HG03135 (cell line): ENCODE results near the gene NELFB.
"Not testable (repeated sequence)": the region's sequence is repeated elsewhere in the genome, so short reads cannot be mapped to it uniquely, and the experiment has no call there.

Experiments
- ATAC-seq: cut with Tn5 transposase; IDR thresholded peaks from one replicate; pipeline ENCODE4 v1.9.1; 2021; ENCODE audit warnings: mild to moderate bottlenecking, moderate library complexity; ENCODE audit not compliant: unreplicated experiment

The NELFB gene

DNA sequence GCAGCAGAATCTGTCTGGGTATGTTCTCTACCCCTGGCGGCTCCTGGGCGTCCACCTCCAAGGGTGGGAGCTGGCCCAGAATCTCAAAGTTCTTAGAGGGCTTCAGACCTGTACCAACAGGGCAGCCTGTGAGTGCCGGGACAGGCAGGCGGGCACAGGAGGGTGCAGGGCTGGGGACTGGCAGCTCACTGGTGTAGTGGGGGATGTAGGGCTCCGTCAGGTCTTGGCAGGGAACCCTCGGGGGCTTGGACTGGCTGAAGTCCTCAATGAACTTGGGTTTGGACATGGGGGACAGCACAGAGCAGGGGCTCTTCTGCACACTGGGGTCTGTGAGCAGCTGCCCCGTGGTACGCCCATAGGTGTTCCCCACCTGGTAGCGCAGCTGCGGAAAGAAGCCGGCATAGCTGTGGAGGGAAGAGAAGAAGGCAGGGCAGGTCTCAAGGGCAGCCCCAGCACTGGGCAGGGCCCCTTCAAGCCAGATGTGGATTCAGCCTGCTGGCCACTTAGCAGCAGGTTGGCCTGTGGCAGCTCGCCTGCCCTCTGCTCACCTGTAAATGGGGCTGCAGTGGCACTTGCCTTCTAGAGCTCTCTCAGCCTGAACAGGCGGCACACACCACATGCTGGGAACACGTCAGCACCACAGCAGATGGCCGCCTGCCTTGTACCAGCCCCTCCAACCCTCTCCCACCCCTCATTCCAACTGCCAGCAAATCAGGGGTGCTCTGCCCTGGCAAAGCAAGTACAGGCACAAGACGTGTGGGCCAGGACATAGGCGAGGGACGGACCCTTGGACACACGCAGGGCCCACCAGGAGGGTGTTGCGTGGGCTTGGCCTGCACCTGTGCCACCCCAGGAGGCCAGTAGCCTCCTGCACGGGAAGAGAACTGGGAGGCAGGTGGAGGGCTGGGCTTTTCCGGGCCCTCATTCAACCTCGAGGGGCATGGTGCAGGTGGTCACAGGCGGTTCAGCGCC is 9.4 kb upstream of the NELFB start:
- ATAC-seq, result no peak

DNA sequence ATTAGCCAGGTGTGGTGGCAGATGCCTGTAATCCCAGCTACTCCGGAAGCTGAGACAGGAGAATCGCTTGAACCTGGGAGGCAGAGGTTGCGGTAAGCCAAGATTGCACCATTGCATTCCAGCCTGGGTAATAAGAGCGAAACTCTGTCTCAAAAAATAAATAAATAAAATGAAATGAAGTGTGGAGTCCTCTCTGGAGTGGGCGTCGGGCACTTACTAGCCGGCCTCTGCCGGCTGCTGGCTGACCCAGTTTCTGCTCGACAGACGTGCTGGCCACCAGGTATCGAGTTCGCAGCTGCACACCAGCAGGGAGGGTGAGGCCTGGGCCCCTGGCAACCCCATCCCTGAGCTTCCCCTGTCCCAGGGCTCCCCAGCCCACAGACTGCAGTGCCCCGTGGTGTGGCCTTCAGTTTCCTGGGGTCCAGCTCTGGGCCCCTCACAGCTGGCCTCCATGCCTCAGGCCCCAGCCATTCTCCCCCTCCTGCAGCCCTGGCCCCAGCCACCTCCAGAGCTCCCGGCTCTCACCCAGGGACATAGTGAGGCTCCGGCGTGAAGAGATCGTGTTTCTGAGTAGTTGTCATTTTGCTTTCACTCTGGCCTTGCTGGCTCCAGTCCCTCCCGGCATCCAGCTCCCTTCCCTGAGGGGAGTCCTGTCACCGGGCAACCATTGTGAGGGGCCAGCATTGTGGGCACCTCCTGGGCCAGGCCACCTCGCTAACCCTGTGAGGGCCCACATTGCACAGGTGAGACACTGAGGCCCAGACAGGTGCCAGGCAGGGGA is 7.8 kb upstream of the NELFB start:
- no peak for ATAC-seq

DNA sequence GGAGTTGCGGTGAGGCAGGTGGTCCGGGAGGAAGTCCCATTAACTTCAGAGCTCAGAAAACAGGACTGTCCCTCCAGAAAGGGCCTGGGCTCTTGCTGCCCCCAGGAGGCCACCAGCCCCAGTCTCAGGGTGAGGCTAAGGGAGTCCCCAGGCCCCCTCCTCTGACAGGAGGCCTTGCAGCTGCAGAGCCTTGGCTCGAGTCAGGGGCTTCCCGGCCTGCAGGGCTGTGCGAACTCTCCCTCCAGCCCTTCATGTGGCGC is 7.3 kb upstream of the NELFB start:
- ATAC-seq, result no peak

DNA sequence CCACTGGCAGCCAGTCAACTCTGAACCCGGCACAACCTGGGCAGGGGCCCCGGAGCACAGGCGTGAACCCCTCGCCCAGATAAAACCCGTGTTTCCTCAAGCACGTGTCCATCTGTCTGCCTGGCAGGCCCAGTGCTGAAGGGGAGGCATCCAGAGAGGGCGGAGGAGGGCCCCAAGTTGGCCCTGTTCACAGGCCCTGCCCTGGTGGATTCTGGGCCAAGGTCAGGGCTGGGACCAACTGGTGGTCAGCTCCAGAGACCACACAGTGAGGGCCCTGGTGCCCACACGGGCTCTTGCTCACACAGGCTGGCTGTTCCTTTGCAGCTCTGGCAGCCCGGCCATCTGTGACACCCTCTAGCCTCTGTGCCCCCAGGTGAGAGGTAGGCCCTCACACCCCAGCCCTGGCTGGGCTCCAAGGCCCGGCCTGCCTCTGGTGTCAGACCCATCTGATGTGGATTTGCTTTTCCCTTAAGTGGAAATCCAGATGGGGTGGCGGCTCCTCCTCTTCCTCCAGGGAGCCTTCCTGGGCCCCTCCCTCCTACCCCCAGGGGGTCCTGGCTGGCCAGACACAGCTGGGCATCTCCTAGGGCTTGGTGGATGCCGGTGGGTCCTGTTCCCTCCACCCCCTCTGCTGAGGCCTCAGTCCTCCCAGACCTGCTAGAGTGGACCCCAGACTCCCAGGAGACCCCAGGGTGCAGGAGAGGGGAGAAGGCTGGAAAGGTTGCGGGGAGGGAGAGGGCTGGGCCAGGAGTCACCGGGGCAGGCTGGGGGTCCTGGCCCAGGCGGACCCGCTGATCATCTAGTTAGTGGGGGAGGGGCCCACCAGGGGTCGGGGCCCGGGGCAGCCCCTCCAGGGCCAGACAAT is 4.6 kb upstream of the NELFB start:
- no peak for ATAC-seq

DNA sequence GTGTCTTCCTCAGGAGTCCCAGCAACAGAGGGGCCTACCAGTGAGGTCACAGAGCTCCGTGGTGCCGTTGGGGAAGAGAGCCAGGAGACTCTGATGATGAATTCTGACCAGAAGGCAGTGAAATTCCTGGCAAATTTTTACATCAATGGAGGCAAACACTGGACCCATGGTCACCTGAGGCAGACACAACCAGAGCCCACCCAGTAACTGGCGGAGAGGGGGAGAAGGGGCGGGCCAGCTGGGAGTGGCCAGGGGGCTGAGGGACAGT is 4.0 kb upstream of the NELFB start, which contains the start of gene STPG3:
Gene STPG3 (plus strand): TSS at position 93 of the 268 bp plus-strand sequence. CDS start 1 bp downstream, at position 94.
- no peak for ATAC-seq

DNA sequence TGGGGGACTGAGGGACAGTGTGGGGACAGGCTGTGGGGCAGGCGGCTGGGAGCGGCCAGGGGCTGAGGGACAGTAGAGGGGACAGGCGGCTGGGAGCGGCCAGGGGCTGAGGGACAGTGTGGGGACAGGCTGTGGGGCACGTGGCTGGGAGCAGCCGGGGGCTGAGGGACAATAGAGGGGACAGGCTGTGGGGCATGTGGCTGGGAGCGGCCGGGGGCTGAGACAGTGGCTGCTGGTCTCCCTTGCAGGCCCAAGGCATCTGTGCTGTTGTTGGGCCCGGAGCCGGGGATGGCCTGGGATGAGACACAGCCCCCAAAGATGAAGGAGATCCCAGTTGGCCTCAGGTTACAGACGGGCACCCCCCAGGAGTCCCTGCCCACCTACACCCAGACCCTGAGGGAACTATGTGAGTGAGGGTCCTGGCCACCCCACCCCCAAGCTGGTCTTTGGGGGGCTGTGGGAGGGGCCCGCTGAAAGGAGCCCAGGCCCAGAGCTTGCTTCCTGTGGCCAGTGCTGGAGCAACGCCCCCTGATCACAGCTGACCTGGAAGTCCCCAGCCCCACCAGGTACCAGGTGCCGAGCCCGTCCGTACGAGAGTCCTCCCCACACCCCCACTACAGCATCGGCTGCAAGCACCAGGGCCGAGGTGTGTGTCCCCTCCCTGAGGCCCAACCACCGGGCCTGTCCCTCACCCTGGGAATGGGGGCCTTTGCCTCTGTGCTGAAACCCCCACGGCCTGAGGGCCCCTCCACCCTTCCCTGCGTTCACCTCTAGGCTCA is 3.4 kb upstream of the NELFB start:
- no peak for ATAC-seq

DNA sequence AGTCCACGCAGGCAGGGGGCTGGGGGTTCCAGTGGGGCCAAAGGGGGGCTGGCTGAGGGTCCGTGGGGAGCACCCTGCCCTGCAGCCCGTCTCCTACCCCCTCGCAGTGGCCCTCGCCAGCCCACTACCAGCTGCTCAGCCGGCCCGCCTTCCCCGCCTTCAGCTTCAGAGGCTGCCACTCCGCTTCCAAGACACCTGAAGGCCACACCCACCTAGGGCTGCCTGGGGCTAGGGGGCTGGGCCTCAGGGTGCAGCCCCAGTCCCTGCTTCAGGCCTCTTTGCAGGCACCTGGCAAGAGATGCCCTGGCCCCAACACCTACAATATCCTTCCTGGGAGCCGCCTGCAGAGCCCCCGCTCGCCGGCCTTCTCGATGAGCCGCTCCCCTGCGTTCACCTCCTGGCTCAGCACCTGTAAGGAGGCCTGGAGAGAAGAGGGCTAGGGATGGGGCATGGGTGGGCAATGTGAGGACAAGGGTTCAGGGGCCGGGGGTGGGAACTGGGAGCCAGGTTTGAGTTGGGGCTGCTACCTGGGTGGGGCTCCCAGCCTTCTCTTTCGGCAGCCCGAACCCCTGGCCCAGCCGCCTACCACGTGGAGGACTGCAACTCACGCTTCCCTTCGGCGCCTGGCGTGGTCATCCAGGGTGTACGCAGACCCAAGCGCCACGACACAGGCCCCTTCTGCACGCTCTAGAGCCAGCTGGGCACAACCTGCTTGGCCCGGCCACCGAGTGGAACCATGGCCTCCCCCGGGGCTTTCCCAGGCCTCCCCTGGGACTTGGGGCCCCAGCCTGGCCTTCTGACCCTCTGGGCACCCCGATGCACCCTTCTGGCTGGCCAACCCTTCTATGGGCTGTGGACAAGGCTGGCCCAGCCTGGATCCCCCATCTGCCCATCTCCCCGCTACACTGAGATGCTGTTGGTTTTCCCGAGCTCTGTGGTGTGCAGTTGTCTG is 2.3 kb upstream of the NELFB start:
- no peak for ATAC-seq

DNA sequence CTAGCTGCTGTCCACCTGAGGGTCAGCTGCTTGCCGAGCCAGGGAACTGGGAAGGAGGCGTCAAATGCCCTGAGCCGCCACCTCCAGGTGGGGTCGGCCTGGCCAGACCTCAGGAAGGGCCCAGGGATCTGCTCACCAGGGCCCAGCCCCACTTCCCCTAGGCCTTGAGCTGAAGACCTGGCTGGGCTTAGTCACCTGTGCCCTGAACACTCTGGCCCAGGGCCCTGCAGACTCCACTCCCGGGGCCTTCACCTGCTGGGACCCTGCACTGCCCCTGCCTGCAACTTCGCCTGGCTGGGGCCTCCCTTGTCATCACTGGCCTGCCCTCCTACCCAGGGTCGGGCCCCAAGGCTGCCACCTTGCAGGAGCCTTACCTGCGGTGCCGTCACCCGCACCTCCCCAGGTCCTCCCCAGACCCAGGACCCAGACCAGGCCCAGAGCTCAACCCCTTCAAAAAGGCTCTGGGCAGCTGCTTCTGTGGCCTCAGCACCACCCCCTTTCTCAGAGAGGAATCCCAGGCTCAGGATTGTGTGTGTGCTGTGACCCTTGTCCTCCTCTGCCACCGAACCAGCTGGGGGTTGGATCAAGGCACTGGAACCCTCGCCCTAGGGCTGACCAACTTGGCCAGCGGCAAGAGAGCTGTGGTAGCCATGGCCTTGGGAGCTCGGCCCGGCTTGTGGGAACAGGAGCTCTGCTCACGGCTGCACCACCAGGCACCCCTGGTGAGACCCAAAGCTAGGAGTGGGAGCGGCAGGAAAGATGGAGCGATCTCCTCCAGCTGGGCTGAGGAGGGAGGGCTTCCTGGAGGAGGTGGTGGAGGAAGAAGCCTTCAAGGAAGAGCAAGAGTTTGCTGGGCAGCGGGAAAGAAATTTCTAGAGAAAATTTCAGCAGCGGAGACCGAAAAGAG is 1.2 kb upstream of the NELFB start:
- ATAC-seq, result no peak

DNA sequence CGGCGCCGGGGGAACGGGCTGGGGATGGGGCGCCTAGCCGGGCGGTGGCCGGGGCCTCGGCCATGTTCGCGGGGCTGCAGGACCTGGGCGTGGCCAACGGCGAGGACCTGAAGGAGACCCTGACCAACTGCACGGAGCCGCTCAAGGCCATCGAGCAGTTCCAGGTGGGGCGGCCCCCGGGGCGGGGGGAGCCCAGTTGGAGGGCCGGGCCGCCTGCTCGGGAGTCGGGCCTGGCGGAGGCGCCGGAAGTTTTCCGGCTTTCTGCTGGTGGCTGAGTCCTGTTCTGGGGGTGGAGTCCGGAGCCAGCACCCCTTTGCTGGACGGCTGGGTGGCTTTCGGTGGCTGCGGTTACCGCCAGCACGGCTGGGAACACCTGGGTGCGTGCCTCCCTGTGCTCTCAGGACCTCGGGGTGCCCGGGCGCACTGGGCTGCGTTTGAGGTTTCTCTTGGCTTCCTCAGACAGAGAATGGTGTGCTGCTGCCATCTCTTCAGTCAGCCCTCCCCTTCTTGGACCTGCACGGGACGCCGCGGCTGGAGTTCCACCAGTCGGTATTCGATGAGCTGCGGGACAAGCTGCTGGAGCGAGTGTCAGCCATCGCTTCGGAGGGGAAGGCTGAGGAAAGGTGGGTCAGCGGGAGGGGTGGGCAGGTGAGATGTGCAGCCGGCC is 454 bp downstream of the NELFB start:
- peak; percentile 25 for ATAC-seq

DNA sequence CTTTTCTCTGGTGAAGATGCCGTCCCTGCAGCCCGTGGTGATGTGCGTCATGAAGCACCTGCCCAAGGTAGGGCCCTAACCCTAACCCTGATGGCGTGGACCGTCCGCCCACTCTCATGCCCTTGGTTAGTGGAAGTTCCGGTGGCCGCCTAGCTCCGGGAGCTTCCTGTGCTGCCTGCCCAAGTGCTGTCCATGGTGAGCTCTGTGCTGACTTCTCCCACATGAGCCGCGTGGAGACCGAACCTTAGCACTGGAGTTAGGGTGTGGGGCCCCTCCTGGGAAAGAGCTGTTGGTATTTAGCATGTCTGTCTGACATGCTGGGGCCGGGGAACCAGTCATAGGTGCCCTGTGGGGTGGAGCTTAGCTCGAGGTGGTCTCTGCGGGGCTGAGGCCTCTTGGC is 1.2 kb downstream of the NELFB start:
- no peak for ATAC-seq

DNA sequence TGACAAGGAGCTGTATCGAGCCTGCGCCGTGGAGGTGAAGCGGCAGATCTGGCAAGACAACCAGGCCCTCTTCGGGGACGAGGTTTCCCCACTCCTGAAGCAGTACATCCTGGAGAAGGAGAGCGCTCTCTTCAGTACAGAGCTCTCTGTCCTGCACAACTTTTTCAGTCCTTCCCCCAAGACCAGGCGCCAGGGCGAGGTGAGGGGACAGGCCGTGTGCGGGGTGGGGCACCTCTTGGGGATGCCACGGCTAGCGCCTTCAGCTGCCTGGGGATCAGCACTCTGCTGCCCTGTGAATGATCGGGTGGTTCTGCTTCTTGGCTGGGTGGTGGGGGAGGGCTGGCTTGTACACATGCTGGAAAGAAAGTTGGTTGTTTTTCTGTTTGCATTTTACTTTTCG is 1.7 kb downstream of the NELFB start:
- no peak for ATAC-seq

DNA sequence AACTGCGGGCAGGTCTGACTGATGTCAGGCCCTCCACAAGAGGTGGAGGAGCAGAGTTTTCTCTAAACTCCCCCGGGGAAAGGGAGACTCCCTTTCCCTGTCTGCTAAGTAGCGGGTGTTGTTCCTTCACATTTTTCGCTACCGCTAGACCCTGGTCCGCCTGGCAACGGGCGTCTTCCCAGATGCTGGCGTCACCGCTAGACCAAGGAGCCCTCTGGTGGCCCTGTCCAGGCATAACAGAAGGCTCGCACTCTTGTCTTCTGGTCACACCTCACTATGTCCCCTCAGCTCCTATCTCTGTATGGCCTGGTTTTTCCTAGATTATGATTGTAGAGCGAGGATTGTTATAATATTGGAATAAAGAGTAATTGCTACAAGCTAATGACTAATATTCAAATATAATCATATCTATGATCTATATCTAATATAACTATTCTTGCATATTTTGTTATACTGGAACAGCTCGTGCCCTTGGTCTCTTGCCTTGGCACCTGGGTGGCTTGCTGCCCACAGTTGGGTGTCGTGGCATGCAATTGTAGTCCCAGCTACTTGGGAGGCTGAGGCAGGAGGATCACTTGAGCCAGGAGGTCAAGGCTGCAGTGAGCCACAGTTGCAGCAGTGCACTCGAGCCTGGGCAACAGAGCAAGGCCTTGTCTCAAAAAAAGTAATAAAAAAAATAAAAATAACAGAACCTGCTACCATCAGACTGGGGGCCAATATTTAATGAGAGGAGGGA is 7.2 kb downstream of the NELFB start:
- not testable (repeated sequence) for ATAC-seq

DNA sequence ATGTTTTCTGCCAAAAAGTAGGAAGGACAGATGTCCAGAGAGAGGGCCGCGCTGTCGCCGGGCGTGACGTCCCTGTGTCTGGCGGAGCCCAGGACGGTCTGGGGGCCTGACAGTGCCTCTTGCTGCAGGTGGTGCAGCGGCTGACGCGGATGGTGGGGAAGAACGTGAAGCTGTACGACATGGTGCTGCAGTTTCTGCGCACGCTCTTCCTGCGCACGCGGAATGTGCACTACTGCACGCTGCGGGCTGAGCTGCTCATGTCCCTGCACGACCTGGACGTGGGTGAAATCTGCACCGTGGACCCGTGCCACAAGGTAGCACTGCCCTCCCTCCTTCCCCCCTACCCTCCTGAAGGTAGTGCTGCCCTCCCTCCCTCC is 7.8 kb downstream of the NELFB start:
- ATAC-seq, result no peak

DNA sequence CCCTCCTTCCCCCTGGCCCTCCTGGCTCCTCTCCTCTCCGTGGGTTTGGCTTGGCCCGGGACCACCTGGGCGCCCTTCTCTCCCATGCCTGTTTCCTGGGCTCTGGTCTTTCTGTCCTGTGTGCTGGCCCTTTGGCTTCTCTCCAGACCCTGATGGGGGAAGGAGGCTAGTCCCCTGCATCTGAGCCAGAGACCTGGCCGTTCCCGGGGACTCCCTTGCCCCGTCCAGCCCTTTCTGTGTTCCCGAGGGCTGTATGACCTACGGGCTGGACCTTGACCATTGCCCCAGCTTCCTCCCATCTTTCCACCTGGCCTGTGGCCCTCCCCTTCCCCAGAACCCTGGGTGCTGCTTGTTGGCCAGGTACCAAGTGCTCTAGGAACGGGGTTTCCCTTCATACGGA is 8.4 kb downstream of the NELFB start:
- no peak for ATAC-seq

DNA sequence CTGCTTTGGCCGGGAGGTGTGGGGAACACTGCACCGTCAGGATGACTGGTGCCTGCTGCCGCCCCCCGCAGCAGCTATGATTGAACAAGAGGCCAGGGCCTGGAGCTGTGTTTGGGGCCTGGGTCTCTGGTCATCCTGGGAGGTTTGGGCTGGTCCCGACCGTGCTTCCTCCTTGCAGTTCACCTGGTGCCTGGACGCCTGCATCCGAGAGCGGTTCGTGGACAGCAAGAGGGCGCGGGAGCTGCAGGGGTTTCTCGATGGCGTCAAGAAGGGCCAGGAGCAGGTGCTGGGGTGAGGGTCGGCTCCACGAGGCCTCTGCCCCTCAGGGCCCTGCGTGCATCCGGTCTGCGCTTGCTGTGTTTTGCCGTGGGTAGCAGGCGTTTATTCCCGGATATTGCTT is 8.9 kb downstream of the NELFB start:
- no peak for ATAC-seq

DNA sequence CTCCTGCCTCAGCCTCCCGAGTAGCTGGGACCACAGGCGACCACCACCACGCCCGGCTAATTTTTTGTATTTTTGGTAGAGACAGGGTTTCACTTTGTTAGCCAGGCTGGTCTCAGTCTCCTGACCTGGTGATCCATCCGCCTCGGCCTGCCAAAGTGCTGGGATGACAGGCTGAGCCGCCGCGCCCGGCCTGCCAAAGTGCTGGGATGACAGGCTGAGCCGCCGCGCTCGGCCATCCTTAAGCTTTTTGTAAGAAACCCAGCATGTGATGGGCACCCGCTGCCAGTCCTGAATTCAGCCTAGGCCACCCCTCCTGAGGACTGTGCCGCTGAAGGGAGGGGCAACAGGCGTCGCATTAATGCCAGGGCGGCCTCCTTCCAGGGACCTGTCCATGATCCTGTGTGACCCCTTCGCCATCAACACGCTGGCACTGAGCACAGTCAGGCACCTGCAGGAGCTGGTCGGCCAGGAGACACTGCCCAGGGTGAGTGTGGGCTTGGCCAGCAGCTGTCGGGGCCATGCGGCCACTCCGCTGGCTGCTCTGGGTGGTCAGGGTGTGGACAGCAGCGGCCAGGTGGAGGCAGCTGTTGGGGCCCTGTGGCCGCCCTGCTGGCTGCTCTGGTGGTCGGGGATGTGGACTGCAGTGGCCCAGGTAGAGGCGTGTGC is 10.5 kb downstream of the NELFB start:
- ATAC-seq, result no peak

DNA sequence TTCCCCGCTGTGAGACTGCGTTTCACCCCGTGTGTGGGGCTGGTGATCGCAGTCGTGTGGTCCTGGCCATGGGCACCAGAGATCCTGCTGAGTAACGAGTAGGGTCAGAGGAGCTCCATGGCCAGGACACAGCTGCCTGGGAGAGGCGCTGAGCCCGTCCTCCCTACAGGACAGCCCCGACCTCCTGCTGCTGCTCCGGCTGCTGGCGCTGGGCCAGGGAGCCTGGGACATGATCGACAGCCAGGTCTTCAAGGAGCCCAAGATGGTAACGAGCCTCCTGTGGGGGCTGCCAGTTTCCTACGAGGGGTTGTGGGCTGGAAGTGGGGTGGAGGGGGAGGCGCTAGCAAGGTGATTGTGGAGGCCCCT is 11.0 kb downstream of the NELFB start:
- no peak for ATAC-seq
